ENCODE results near the gene NSRP1. TPM values are rescaled to one million over a fixed set of nuclear protein-coding genes. Genes with fewer than 3 reads are reported as not detected.

Gene NSRP1
- total RNA-seq, 1 donor from 2014 or later = 31.7 TPM

DNA sequence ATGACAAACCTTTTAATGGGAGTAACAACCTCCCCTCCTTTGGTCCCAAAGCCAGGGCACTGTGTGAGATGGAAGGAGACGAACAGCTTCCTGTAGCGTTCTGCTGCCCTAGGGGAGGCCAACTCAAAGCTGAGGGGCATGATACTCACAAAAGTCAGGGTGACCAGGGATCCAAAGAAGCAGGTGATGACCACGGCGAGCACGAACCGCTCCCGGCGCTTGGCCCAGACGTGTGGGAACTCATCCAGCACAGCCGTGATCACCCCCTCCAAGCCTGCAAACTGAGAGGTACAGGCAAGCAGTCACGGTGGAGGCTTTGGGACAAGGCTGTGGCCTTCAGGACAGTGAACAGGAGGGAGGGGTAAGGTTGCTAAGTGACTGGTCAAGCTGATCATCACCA lies 93.8 kb downstream of the NSRP1 start:
- intact Hi-C loops (cut with micrococcal nuclease) = no loop called here
- H3K4me3 Mint-ChIP-seq = no peak overlapping the region
- H3K9me3 Mint-ChIP-seq = no peaks in the 10 kb centered on the region
- DNase-seq = no peak
- H3K27me3 Mint-ChIP-seq = peaks cover 11% of the 10 kb centered on the region
- H3K36me3 Mint-ChIP-seq (ENCODE audit: low read depth) = no peaks in the 10 kb centered on the region
- no peaks in the 10 kb centered on the region for H3K4me1 Mint-ChIP-seq
- no peak overlapping the region for H3K27ac Mint-ChIP-seq

DNA sequence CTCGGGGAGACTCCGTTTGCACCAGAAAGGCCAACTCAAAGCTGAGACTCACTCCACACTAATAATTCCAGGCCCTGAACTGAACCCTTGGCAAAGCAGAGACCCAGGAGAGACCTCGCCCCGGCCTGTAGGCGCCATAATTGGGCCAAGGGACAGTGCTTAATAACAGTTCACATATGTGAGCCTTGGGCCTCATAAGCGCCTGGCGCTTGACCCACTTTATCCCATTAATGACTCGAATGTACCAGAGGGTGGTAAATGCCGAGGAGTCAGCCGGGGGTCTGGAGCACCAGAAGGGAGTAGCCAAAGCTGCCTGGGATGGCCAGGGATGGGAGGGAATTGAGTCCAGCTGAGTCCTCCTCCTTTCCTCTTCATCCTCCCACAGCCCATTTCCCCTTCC lies 94.3 kb downstream of the NSRP1 start:
- Mint-ChIP-seq H3K4me3 (no peak overlapping the region), H3K9me3 (no peaks in the 10 kb centered on the region), H3K27me3 (peaks cover 11% of the 10 kb centered on the region), H3K27ac (no peak overlapping the region), H3K36me3 (ENCODE audit: low read depth) (no peaks in the 10 kb centered on the region), H3K4me1 (no peaks in the 10 kb centered on the region)
- intact Hi-C loops (cut with micrococcal nuclease) = no loop called here
- no peak for DNase-seq

- Mint-ChIP-seq H3K4me1 (no peaks in the 10 kb centered on the region), H3K27ac (no peak overlapping the region), H3K4me3 (no peak overlapping the region), H3K9me3 (no peaks in the 10 kb centered on the region), H3K36me3 (ENCODE audit: low read depth) (no peaks in the 10 kb centered on the region), H3K27me3 (peaks cover 11% of the 10 kb centered on the region)
- DNase-seq = no peak
- intact Hi-C loops (cut with micrococcal nuclease) = no loop called here
These were observed 94.8 kb downstream of the NSRP1 start for GRCh38 chr17:30211371-30211770.

- Mint-ChIP-seq H3K4me1 (no peaks in the 10 kb centered on the region), H3K27ac (no peak overlapping the region), H3K27me3 (peaks cover 9% of the 10 kb centered on the region), H3K9me3 (no peaks in the 10 kb centered on the region), H3K36me3 (ENCODE audit: low read depth) (no peaks in the 10 kb centered on the region), H3K4me3 (no peak overlapping the region)
- DNase-seq = no peak
- intact Hi-C loops (cut with micrococcal nuclease) = no loop called here
These were observed 96.1 kb downstream of the NSRP1 start for GRCh38 chr17:30212750-30213149.

DNA sequence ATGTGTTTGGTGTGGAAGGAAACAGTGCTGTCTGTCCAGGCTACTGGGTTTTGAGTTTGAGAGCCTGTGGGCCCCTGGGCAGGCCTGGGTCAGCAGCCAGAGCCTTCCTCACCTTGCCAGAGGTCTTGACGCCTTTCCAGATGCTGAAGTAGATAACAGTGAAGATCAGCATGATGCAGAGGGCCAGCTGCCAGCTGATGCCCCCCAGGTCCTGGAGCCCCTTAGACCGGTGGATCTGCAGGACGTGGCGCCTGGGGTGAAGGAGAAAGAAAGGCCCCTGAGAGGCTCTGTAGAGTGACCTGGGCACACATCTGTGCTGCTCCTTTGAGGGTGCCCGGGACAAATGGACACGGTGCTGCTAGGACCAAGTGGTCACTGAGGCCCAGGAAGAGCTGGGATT lies 100.4 kb downstream of the NSRP1 start:
- intact Hi-C loops (cut with micrococcal nuclease) = no loop called here
- no peak overlapping the region for H3K27ac Mint-ChIP-seq
- DNase-seq = no peak
- H3K4me3 Mint-ChIP-seq = no peak overlapping the region
- H3K4me1 Mint-ChIP-seq = no peaks in the 10 kb centered on the region
- H3K9me3 Mint-ChIP-seq = no peaks in the 10 kb centered on the region
- no peaks in the 10 kb centered on the region for H3K36me3 Mint-ChIP-seq (ENCODE audit: low read depth)
- H3K27me3 Mint-ChIP-seq = peaks cover 3% of the 10 kb centered on the region

- no peak for DNase-seq
These were observed 101.2 kb downstream of the NSRP1 start for GRCh38 chr17:30217746-30218245.

DNA sequence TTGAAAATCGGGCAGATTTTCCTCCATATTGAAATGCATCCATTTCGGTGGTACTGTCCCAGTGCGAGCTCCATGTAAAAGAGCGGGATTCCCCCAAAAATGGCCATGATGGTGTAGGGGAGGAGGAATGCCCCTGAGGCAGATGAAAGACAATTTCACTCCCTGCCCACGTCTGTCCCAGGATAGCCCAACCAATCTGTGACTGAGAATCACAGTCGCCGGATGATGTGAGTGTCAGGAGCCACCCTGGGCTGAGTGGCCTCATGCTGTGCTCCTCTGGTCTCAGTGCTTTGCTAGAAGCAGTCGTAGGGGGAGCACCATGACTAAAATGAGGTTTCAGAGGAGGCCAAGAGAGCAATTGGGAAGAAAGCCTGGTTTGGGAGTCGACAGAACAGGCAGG lies 102.2 kb downstream of the NSRP1 start:
- Mint-ChIP-seq H3K9me3 (no peaks in the 10 kb centered on the region), H3K27ac (no peak overlapping the region), H3K36me3 (ENCODE audit: low read depth) (no peaks in the 10 kb centered on the region), H3K4me1 (no peaks in the 10 kb centered on the region), H3K4me3 (no peak overlapping the region), H3K27me3 (peaks cover 3% of the 10 kb centered on the region)
- intact Hi-C loops (cut with micrococcal nuclease) = no loop called here
- no peak for DNase-seq

More at GRCh38 chr17:30217746-30218245, 101.2 kb downstream of the NSRP1 start:
- Mint-ChIP-seq H3K27me3 (peaks cover 3% of the 10 kb centered on the region), H3K4me1 (no peaks in the 10 kb centered on the region), H3K9me3 (no peaks in the 10 kb centered on the region), H3K36me3 (ENCODE audit: low read depth) (no peaks in the 10 kb centered on the region), H3K27ac (no peak overlapping the region), H3K4me3 (no peak overlapping the region)
- intact Hi-C loops (cut with micrococcal nuclease) = no loop called here

GRCh38 chr17:30219315-30219714 lies 102.7 kb downstream of the NSRP1 start:
- DNase-seq = no peak
- Mint-ChIP-seq H3K27me3 (peaks cover 3% of the 10 kb centered on the region), H3K4me3 (no peak overlapping the region), H3K9me3 (no peaks in the 10 kb centered on the region), H3K36me3 (ENCODE audit: low read depth) (no peaks in the 10 kb centered on the region), H3K27ac (no peak overlapping the region), H3K4me1 (no peaks in the 10 kb centered on the region)
- intact Hi-C loops (cut with micrococcal nuclease) = no loop called here

- Mint-ChIP-seq H3K4me3 (no peak overlapping the region), H3K36me3 (ENCODE audit: low read depth) (no peaks in the 10 kb centered on the region), H3K4me1 (no peaks in the 10 kb centered on the region), H3K27ac (no peak overlapping the region), H3K27me3 (peaks cover 3% of the 10 kb centered on the region), H3K9me3 (no peaks in the 10 kb centered on the region)
- DNase-seq = no peak
- intact Hi-C loops (cut with micrococcal nuclease) = no loop called here
These were observed 103.2 kb downstream of the NSRP1 start for GRCh38 chr17:30219833-30220232.

- intact Hi-C loops (cut with micrococcal nuclease) = no loop called here
- Mint-ChIP-seq H3K9me3 (no peaks in the 10 kb centered on the region), H3K4me1 (no peaks in the 10 kb centered on the region), H3K36me3 (ENCODE audit: low read depth) (no peaks in the 10 kb centered on the region), H3K4me3 (no peak overlapping the region), H3K27me3 (peaks cover 3% of the 10 kb centered on the region), H3K27ac (no peak overlapping the region)
- no peak for DNase-seq
These were observed 103.8 kb downstream of the NSRP1 start for GRCh38 chr17:30220414-30220813.

GRCh38 chr17:30221346-30221745 lies 104.7 kb downstream of the NSRP1 start:
- intact Hi-C loops (cut with micrococcal nuclease) = no loop called here
- DNase-seq = no peak
- Mint-ChIP-seq H3K4me3 (no peak overlapping the region), H3K27me3 (peaks cover 3% of the 10 kb centered on the region), H3K4me1 (no peaks in the 10 kb centered on the region), H3K9me3 (no peaks in the 10 kb centered on the region), H3K36me3 (ENCODE audit: low read depth) (no peaks in the 10 kb centered on the region), H3K27ac (no peak overlapping the region)

- intact Hi-C loops (cut with micrococcal nuclease) = no loop called here
- Mint-ChIP-seq H3K9me3 (no peaks in the 10 kb centered on the region), H3K4me3 (no peak overlapping the region)
These were observed 105.6 kb downstream of the NSRP1 start for GRCh38 chr17:30222251-30222650.

DNA sequence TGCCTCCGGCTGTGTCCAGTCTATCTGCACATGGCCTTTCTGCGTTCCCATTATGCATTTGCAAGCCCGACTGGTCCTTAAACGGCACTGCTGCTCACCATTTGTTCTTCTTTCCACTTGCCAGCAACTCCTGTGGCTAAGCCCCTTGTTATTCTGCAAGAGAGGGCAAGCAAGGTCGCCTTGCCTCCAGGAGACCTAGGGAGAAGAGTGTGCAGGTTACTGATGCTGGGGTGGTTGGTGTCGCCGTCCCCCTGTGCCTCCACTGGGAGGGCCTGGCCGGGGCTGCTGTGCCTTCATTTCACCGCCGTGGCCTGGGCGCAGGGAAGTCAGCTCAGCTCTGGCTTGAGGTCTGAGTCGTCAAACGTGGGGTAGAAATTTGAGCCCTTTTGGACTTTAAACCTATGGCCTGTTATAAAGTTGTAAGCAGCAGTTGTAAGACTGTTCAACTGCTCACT lies 106.1 kb downstream of the NSRP1 start:
- no peak for DNase-seq
- intact Hi-C loops (cut with micrococcal nuclease) = no loop called here
- H3K27ac Mint-ChIP-seq = no peak overlapping the region
- no peak overlapping the region for H3K4me3 Mint-ChIP-seq
- H3K27me3 Mint-ChIP-seq = peaks cover 8% of the 10 kb centered on the region
- no peaks in the 10 kb centered on the region for H3K9me3 Mint-ChIP-seq
- H3K4me1 Mint-ChIP-seq = no peaks in the 10 kb centered on the region
- H3K36me3 Mint-ChIP-seq (ENCODE audit: low read depth) = no peaks in the 10 kb centered on the region

More at GRCh38 chr17:30222251-30222650, 105.6 kb downstream of the NSRP1 start:
- H3K36me3 Mint-ChIP-seq (ENCODE audit: low read depth) = no peaks in the 10 kb centered on the region
- no peak for DNase-seq
- no peak overlapping the region for H3K27ac Mint-ChIP-seq
- no peaks in the 10 kb centered on the region for H3K4me1 Mint-ChIP-seq
- peaks cover 7% of the 10 kb centered on the region for H3K27me3 Mint-ChIP-seq

- no peak for DNase-seq
- H3K4me3 Mint-ChIP-seq = no peak overlapping the region
- no peak overlapping the region for H3K27ac Mint-ChIP-seq
- H3K27me3 Mint-ChIP-seq = peaks cover 13% of the 10 kb centered on the region
- no peaks in the 10 kb centered on the region for H3K9me3 Mint-ChIP-seq
- intact Hi-C loops (cut with micrococcal nuclease) = no loop called here
- no peaks in the 10 kb centered on the region for H3K36me3 Mint-ChIP-seq (ENCODE audit: low read depth)
- no peaks in the 10 kb centered on the region for H3K4me1 Mint-ChIP-seq
These were observed 107.9 kb downstream of the NSRP1 start for GRCh38 chr17:30224419-30224960.

DNA sequence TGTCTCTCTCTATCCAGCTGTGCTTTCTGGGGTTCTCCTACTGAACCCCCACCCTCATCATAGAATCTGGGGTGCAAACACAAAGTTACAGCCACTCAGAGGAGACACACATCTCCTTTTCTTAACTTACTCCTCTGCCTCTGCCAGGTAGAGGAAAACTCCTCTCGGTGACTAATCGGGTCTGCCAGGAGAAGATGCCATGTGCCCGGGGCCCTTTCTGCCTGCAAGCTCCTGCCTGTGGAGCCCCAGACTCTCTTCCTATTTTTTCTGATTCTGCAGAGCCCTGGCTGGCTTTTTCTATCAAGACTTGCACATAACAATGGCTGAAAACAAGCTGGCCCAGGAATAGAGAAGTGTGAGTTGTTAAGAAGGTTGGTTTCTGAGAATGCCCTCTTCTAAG lies 108.5 kb downstream of the NSRP1 start:
- intact Hi-C loops (cut with micrococcal nuclease) = no loop called here
- H3K4me1 Mint-ChIP-seq = no peaks in the 10 kb centered on the region
- no peak overlapping the region for H3K27ac Mint-ChIP-seq
- H3K4me3 Mint-ChIP-seq = no peak overlapping the region
- no peak for DNase-seq
- H3K9me3 Mint-ChIP-seq = no peaks in the 10 kb centered on the region
- no peaks in the 10 kb centered on the region for H3K36me3 Mint-ChIP-seq (ENCODE audit: low read depth)
- peaks cover 15% of the 10 kb centered on the region for H3K27me3 Mint-ChIP-seq

Data from activated CD4-positive, alpha-beta T cell treated with anti-CD3 and anti-CD28 coated beads, Interleukin-2, amount 10 ng/mL, durations not matched to agents 24 days and 14 days (primary cell).